CD1c-positive myeloid dendritic cell (primary cell): ENCODE data around the gene DNAJC17.

Experiments
- DNase-seq: peaks from one replicate; pipeline ENCODE4 v3.0.0-alpha.2; 2016; ENCODE audit errors: extremely low spot score

The DNAJC17 gene

GRCh38 chr15:40737048-40737447, 70.2 kb downstream of the DNAJC17 start:
- no peak for DNase-seq

GRCh38 chr15:40736575-40736974, 70.7 kb downstream of the DNAJC17 start:
- no peak for DNase-seq

- no peak for DNase-seq
Observed at GRCh38 chr15:40731034-40731433, 76.2 kb downstream of the DNAJC17 start.

- no peak for DNase-seq
Observed at GRCh38 chr15:40723919-40724318, 83.4 kb downstream of the DNAJC17 start.

- no peak for DNase-seq
Observed at GRCh38 chr15:40722934-40723333, 84.3 kb downstream of the DNAJC17 start.

- no peak for DNase-seq
Observed at GRCh38 chr15:40722354-40722753, 84.9 kb downstream of the DNAJC17 start.

- peak; percentile 3 for DNase-seq
Observed at GRCh38 chr15:40721701-40722100, 85.6 kb downstream of the DNAJC17 start.

- DNase-seq = no peak
Observed at GRCh38 chr15:40716165-40716564, 91.1 kb downstream of the DNAJC17 start.
